ENCODE measurements around the gene PSMB11. TPM values are rescaled to one million over a fixed set of nuclear protein-coding genes. Genes with fewer than 3 reads are reported as not detected.

PSMB11 gene
- total and polyA plus RNA-seq, 10 donors: 0.03 TPM; not detected in 9

DNA sequence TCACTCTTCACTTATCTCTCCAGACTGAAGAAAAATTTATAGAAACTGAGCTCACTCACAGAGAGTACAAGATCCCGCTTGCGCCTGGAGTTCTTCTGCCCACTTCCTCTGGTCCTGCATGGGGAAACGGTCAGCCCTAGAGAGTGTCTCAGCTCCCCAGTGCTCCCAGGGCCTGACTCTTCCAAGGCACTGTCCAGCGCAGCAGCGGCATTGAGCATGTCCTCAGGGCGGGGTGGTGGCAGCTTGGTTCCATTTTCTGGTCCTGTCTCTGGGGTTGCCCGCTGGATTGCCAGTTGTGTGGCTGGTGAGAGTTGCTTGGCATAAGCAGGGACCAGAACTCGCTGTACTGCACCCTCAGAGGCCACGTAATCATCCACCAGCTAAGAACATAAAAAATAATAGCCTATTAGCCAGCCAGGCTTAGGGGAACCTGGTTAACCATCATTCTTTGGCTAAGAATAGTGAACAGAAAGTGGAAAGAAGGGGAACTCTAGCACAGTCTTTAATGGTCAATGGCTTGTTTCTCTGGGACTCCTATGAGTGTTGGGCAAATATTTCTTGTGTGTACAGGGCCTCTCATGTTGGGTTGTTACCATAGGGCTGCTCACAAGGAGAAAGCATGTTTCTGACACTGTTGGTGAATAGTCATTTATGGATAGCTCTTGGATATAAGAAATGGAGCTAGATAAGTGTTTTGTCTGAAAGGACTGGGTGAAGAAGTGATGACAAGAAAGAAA is 46.0 kb upstream of the PSMB11 start:
- WGBS, 5 donors: 83 to 99% (median 93%) methylated on average over 5 to 9 of the region's 9 CpGs
- H3K27me3 ChIP-seq (replicated peaks in 1 of 7): no peaks in the 10 kb centered on the region
- no peak overlapping the region for H3K4me3 ChIP-seq
- H3K36me3 ChIP-seq: peaks cover 0 to 47% (median 0%) of the 10 kb centered on the region in 6 donors
- intact Hi-C loops (cut with DNase I; ENCODE audit: low total_unique reads): loop anchor here (5.0 kb wide), 1 partner anchor 46 kb away; the partner anchor contains the start of gene PSMB11
- DNase-seq: no peak
- peaks cover 0 to 7% (median 2%) of the 10 kb centered on the region in 6 donors for H3K4me1 ChIP-seq
- H3K27ac ChIP-seq: no peak overlapping the region
- no peaks in the 10 kb centered on the region for H3K9me3 ChIP-seq
- TF ChIP-seq POLR2AphosphoS5 (IDR thresholded peaks at IDR 0.05): no peak
- TF ChIP-seq, protein P1, sequence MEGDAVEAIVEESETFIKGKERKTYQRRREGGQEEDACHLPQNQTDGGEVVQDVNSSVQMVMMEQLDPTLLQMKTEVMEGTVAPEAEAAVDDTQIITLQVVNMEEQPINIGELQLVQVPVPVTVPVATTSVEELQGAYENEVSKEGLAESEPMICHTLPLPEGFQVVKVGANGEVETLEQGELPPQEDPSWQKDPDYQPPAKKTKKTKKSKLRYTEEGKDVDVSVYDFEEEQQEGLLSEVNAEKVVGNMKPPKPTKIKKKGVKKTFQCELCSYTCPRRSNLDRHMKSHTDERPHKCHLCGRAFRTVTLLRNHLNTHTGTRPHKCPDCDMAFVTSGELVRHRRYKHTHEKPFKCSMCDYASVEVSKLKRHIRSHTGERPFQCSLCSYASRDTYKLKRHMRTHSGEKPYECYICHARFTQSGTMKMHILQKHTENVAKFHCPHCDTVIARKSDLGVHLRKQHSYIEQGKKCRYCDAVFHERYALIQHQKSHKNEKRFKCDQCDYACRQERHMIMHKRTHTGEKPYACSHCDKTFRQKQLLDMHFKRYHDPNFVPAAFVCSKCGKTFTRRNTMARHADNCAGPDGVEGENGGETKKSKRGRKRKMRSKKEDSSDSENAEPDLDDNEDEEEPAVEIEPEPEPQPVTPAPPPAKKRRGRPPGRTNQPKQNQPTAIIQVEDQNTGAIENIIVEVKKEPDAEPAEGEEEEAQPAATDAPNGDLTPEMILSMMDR (IDR thresholded peaks at IDR 0.05 in 8 of 11, conservative IDR thresholded peaks at IDR 0.05 in 3 of 11): no peak
- no peak for TF ChIP-seq POLR2A (IDR thresholded peaks at IDR 0.05)

DNA sequence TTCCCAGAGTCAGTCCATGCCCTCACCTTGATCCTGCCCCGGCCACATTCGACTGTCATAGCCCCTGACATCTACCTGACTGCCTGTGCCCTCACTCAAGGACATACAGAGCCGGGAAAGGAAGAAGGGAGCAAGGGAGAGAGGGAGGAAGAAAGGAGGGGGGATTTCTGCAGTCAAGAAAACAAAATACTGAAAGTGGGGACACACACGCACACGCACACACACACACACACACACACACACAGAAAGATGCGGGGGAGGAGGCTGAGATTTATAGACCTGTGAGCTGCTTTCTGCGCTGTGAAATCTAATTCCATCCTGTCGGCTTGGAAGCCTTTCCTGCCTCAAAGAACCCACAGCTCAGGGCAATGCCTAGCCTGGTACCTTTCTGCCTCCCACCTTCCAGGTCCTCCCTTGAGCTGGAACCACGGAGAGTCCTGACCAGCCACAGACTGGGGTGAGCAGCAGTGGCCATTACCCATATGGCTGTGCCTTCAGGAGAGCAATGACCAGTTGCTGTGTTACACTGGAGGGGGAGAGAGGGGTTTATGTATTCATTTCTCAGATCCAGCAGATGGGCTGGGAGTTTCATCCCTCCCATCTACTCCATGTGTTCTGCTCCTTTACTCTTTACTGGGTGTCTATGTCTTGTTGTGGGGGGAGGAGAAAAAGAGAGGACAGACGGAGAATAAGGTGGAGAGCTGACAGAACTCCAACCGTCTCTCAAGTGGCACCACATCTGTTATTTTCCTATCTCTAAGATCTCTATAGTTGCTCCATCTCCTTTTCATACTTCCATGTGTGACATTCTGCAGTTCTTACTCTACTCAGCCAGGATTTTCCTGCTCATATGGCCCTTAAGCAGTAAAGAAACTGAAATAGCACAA is 45.0 kb upstream of the PSMB11 start:
- H3K36me3 ChIP-seq: peaks cover 0 to 37% (median 0%) of the 10 kb centered on the region in 6 donors
- H3K4me3 ChIP-seq: no peak overlapping the region
- H3K27ac ChIP-seq: no peak overlapping the region
- TF ChIP-seq POLR2A (IDR thresholded peaks at IDR 0.05) (no peak), POLR2AphosphoS5 (IDR thresholded peaks at IDR 0.05) (no peak)
- TF ChIP-seq, protein P1 (IDR thresholded peaks at IDR 0.05 in 8 of 11, conservative IDR thresholded peaks at IDR 0.05 in 3 of 11): no peak
- no peak for DNase-seq
- intact Hi-C loops (cut with DNase I; ENCODE audit: low total_unique reads): loop anchor here (5.0 kb wide), 1 partner anchor 45 kb away; the partner anchor contains the start of gene PSMB11
- H3K4me1 ChIP-seq: peaks cover 0 to 7% (median 2%) of the 10 kb centered on the region in 6 donors
- WGBS, 5 donors: 67 to 77% (median 71%) methylated on average over 11 of the region's 11 CpGs
- no peaks in the 10 kb centered on the region for H3K27me3 ChIP-seq (replicated peaks in 1 of 7)
- no peaks in the 10 kb centered on the region for H3K9me3 ChIP-seq

DNA sequence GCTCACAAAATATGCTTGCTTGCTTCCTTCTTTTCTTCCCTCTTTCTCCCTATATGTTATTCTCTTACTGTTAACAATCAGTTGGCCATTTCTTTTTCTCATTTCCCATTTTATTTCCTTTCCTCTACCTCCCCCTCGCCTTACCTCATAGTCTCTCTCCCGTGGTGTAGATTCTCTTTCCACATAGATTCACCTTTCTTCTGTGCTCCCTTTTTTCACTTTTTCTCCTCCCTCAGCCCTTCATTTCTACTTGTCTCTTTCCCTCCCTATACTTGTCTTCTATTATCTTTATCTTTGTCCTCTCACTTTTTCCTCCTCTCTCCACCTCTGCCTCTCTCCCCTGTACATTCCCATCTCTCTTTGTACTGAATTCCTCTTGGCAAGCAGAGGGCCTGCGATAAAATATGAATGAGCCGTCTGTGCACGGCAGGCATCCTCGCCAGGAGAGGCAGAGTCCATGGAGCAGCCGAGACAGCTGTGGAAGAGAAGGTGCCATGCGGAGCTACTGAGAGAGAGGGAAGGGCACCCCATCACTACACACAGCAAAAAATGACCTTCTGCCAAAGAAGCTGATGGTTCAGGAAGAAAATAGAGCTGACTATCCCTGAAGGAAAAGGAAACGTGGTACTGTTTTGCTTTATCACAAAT is 44.2 kb upstream of the PSMB11 start:
- Histone ChIP-seq H3K36me3 (peaks cover 0 to 33% (median 0%) of the 10 kb centered on the region in 6 donors), H3K4me1 (peaks cover 0 to 7% (median 2%) of the 10 kb centered on the region in 6 donors), H3K27ac (no peak overlapping the region), H3K4me3 (no peak overlapping the region), H3K9me3 (no peaks in the 10 kb centered on the region), H3K27me3 (replicated peaks in 1 of 7) (no peaks in the 10 kb centered on the region)
- WGBS, 5 donors: 81 to 89% (median 87%) methylated on average over 9 of the region's 9 CpGs
- DNase-seq: no peak
- TF ChIP-seq, protein P1 (IDR thresholded peaks at IDR 0.05 in 8 of 11, conservative IDR thresholded peaks at IDR 0.05 in 3 of 11): no peak
- TF ChIP-seq POLR2A (IDR thresholded peaks at IDR 0.05) (no peak), POLR2AphosphoS5 (IDR thresholded peaks at IDR 0.05) (no peak)
- intact Hi-C loops (cut with DNase I; ENCODE audit: low total_unique reads): loop anchor here (5.0 kb wide), 1 partner anchor 45 kb away; the partner anchor contains the start of gene PSMB11

Data from spleen (tissue), 11 donors.